ENCODE measurements around the gene CCDC182.

- TF ChIP-seq EGR1 (IDR thresholded peaks at IDR 0.05) (no peak), REST (IDR thresholded peaks at IDR 0.05; ENCODE audit: low read depth) (no peak), CEBPB (IDR thresholded peaks at IDR 0.05) (no peak), USF1 (IDR thresholded peaks at IDR 0.05) (no peak), TCF12 (IDR thresholded peaks at IDR 0.05; ENCODE audit: low read depth) (no peak), YY1 (IDR thresholded peaks at IDR 0.05; ENCODE audit: low read depth) (no peak), TEAD4 (IDR thresholded peaks at IDR 0.05) (no peak), NFIC (IDR thresholded peaks at IDR 0.05) (no peak), FOXM1 (IDR thresholded peaks at IDR 0.05; ENCODE audit: borderline replicate concordance, low read depth) (no peak), RAD21 (IDR thresholded peaks at IDR 0.05; ENCODE audit: low read depth) (no peak), MAX (IDR thresholded peaks at IDR 0.05) (no peak), EP300 (IDR thresholded peaks at IDR 0.05; ENCODE audit: borderline replicate concordance) (no peak), ZBTB7A (IDR thresholded peaks at IDR 0.05; ENCODE audit: low read depth) (no peak)
Measured at GRCh38 chr17:57760046-57760445, 14.9 kb upstream of the CCDC182 start.
